Activated naive CD8-positive, alpha-beta T cell (primary cell): ENCODE data around the gene TRPM4.
A peak's percentile ranks its signal among the peaks of the same experiment; 100 is the strongest.
"Not testable (repeated sequence)": the region's sequence is repeated elsewhere in the genome, so short reads cannot be mapped to it uniquely, and the experiment has no call there.

ENCODE experiments used
- H3K27ac Mint-ChIP-seq: one replicate; pipeline ENCODE4 v1.8.0; 2021; ENCODE audit warnings: mixed read lengths
- H3K27me3 Mint-ChIP-seq: one replicate; pipeline ENCODE4 v1.8.0; 2021; ENCODE audit warnings: mixed read lengths
- H3K36me3 Mint-ChIP-seq: one replicate; pipeline ENCODE4 v1.8.0; 2021; ENCODE audit warnings: mixed read lengths
- H3K4me1 Mint-ChIP-seq: one replicate; pipeline ENCODE4 v1.8.0; 2021; ENCODE audit warnings: low read depth, mixed read lengths
- H3K4me3 Mint-ChIP-seq: one replicate; pipeline ENCODE4 v1.8.0; 2021; ENCODE audit warnings: mild to moderate bottlenecking, mixed read lengths
- H3K9me3 Mint-ChIP-seq: one replicate; pipeline ENCODE4 v1.8.0; 2021; ENCODE audit warnings: low read depth, mixed read lengths

Gene TRPM4

DNA sequence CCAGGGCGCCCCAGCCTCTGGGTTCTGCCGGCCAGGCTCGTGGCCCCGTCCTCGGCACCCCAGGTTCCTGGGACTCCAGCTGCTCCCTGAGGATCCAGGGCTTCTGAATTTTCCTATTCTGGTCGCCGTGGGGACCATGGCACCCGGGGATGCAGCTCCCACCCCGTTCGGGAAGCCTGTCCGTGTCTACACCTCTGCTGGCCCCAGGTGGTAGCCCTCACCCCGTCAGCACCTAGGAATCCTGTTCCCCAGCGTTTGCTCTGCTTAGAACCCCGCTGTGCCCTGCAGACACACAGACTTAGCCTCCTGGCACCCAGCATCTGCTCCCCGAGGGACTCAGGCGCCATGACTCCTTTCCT is 37.3 kb upstream of the TRPM4 start:
- Mint-ChIP-seq H3K4me1 (peaks cover 24% of the 10 kb centered on the region), H3K27me3 (no peaks in the 10 kb centered on the region), H3K27ac (no peak overlapping the region)

DNA sequence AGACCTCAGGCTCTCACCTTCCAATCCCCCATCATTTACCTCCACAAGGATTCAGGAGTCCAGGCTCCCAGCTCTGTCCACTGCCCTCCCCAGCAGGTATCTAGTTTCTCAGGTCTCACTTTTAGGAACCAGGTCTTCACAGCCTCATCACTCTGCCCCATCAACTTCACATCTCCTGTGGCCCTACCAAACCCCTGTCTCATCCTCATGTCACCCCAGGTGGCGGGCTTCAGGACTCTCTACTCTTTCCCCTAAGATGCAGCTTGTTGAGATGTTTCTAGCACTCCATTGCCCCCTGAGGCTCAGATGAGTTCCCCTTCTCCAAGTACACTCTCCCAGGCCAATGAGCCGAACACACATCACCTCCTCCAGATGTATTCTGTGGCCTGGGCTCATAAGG is 36.7 kb upstream of the TRPM4 start:
- no peaks in the 10 kb centered on the region for H3K9me3 Mint-ChIP-seq
- peak overlapping the region; percentile 71 for H3K4me3 Mint-ChIP-seq
- H3K36me3 Mint-ChIP-seq, result no peaks in the 10 kb centered on the region
- H3K27ac Mint-ChIP-seq, result no peak overlapping the region
- H3K4me1 Mint-ChIP-seq, result peaks cover 24% of the 10 kb centered on the region
- H3K27me3 Mint-ChIP-seq, result no peaks in the 10 kb centered on the region

More for the DNA sequence above, 37.3 kb upstream of the TRPM4 start:
- Mint-ChIP-seq H3K4me3 (peak overlapping the region; percentile 71), H3K36me3 (no peaks in the 10 kb centered on the region), H3K9me3 (no peaks in the 10 kb centered on the region)

DNA sequence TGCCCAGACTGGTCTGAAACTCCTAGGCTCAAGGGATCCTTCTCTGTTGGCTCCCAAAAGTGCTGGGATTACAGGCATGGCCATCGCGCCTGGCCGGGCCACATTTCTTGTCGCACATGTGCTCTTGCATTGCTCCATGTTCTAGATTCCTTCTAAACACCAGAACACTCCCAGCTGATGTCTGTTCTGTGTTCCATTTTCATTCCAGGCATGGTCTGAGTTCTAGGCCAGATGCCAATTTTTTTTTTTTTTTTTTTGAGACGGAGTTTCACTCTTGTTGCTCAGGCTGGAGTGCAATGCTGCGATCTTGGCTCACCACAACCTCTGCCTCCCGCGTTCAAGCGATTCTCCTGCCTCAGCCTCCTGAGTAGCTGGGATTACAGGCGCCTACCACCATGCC is 35.8 kb upstream of the TRPM4 start:
- H3K4me1 Mint-ChIP-seq, result peaks cover 21% of the 10 kb centered on the region
- H3K27me3 Mint-ChIP-seq, H3K9me3 Mint-ChIP-seq, H3K36me3 Mint-ChIP-seq, H3K27ac Mint-ChIP-seq, H3K4me3 Mint-ChIP-seq: not testable (repeated sequence)

DNA sequence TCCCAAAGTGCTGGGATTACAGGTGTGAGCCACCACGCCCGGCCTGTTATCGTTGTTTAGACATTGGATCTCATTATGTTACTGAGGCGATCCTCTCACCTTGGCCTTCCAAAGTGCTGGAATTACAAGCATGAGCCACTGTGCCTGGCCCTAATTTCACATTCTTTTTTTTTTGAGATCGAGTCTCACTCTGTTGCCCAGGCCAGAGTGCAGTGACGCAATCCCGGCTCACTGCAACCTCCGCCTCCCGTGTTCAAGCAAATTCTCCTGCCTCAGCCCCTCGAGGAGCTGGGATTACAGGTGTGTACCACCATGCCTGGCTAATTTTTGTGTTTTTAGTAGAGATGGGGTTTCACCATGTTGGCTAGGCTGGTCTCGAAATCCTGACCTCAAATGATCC is 34.3 kb upstream of the TRPM4 start:
- H3K9me3 Mint-ChIP-seq, H3K4me3 Mint-ChIP-seq, H3K27ac Mint-ChIP-seq, H3K36me3 Mint-ChIP-seq, H3K27me3 Mint-ChIP-seq: not testable (repeated sequence)
- H3K4me1 Mint-ChIP-seq, result peaks cover 13% of the 10 kb centered on the region

DNA sequence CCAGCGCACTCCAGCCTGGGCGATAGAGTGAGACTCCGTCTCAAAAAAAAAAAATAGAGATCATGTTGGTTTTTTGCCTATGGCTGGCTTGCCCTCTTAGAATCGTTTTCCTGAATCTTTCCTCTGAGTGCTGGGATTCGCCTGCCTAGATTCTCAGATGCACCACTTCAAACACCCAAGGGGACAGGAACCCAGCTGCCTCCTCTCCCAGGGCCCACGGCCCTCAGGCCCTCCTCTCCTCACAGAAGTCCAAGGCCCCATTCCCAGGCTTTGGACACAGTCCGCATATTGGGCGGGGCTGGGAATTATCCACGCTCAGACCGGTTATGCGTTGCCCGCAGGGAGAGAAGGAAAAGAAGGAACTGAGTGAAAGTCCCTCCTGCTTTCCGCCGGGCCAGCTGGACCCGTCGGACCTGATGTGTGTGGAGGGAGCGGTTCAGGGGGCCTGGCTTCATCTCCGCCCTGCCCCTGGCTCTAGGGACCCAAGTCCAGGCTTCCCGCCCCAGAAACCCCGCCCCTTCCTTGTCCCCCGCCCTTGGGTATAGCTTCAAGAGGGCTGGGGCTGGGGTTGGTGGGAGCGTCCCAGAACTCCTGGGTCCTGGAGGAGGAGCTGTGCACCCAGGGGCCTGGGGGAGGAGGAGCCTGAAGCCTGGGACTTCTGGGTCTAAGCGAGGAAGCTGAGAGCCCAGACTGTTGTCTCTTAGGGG is 32.4 kb upstream of the TRPM4 start:
- H3K27ac Mint-ChIP-seq, result no peak overlapping the region
- H3K4me3 Mint-ChIP-seq, result no peak overlapping the region
- no peaks in the 10 kb centered on the region for H3K9me3 Mint-ChIP-seq
- no peaks in the 10 kb centered on the region for H3K27me3 Mint-ChIP-seq
- peaks cover 17% of the 10 kb centered on the region for H3K4me1 Mint-ChIP-seq
- no peaks in the 10 kb centered on the region for H3K36me3 Mint-ChIP-seq

DNA sequence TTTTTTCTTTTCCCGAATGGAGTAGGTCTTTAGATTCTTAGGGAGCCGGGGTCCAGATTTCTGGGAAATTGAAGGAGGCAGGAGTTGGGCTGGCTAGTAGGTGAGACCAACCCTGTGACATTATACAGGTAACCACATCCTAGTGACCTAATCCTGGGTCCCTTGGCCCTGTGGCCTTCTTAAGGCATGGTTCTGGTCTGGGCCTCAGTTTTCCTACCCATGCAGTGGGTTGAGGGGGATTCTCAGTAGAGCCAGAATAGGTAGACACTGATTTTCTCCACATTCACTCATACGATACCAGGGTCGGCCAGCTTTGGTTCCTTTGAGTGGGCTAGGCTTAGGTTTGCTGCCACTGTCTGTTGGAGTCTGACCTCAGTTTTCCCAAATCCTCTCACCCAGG is 31.0 kb upstream of the TRPM4 start:
- Mint-ChIP-seq H3K27ac (no peak overlapping the region), H3K27me3 (no peaks in the 10 kb centered on the region), H3K4me3 (no peak overlapping the region), H3K4me1 (peaks cover 9% of the 10 kb centered on the region), H3K9me3 (no peaks in the 10 kb centered on the region), H3K36me3 (no peaks in the 10 kb centered on the region)

DNA sequence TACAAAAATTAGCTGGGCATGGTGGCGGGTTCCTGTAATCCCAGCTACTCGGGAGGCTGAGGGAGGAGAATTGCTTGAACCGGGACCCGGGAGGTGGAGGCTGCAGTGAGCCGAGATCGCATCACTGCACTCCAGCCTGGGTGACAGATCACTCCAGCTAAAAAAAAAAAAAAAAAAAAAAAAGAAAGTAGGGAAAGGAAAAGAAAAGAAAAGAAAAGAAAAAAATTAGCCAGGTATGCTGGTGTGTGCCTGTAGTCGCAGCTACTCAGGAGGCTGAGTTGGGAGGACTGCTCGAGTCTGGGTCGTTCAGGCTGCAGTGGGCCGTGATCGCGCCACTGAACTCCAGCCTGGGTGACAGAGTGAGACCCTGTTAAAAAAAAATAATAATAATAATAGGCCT is 30.4 kb upstream of the TRPM4 start:
- not testable (repeated sequence) for H3K27ac Mint-ChIP-seq, H3K4me1 Mint-ChIP-seq, H3K9me3 Mint-ChIP-seq, H3K27me3 Mint-ChIP-seq, H3K36me3 Mint-ChIP-seq
- H3K4me3 Mint-ChIP-seq, result peak overlapping the region; percentile 7

DNA sequence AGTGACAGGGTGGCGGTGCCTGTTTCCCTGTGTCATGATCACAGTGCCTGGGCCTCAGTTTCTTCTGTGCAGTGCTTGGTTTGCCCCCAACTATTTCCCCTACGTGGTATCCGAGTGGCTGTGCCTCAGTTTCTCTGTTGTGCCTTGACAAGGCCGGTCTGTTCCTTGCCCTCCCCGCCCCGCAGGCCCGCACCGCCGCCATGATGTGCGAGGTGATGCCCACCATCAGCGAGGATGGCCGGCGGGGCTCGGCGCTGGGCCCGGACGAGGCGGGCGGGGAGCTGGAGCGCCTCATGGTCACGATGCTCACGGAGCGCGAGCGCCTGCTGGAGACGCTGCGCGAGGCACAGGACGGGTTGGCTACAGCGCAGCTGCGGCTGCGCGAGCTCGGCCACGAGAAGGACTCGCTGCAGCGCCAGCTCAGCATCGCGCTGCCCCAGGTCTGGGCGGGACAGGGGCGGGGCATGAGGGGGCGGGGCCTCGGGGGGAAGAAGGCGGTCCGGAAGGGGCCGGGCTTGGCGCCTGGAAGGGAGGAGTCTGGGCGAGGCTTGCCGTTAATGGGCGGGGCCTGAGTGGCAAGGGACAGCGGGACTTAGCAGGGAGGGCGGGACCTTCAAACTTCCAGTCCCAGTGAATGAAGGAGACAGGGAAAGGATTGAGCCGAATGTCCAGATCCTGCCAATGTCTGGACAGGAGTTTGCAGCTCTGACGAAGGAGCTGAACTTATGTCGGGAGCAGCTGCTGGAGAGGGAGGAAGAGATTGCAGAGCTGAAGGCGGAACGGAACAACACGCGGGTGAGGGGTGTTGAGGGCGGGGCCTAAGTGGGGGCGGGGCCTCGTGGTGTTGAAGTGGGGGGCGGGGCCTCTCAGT is 29.7 kb upstream of the TRPM4 start:
- H3K9me3 Mint-ChIP-seq, result no peaks in the 10 kb centered on the region
- no peaks in the 10 kb centered on the region for H3K36me3 Mint-ChIP-seq
- H3K4me1 Mint-ChIP-seq, result peaks cover 13% of the 10 kb centered on the region
- H3K27ac Mint-ChIP-seq, result peak overlapping the region; percentile 87
- peak overlapping the region; percentile 91 for H3K4me3 Mint-ChIP-seq
- H3K27me3 Mint-ChIP-seq, result no peaks in the 10 kb centered on the region

DNA sequence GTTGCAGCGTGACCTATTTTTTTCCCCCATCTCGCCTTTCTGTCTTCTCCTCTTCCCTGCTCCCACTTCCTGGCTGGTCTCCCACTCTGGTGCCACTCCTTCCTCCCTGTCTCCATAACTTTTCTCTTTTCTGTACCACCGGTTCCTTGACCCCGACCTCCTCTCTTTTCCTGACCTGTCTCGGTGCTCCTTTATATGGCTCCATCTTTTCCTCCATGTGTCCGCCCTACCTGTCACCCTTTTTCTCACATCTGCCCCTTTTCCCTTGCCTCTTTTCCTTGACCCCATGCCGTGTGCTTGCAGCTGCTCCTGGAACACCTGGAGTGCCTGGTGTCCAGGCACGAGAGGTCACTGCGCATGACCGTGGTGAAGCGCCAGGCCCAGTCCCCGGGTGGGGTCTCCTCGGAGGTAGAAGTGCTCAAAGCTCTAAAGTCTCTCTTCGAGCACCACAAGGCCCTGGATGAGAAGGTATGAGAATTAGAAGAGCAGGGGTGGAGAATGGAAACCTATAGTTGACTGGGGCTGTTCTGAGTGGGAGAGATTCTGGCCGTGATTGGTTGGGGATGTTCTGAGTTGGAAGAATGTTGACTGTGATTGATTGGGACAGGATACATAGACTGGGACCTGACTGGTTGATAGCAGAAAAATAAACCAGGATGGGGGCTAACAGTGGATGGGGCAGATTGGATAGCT is 28.9 kb upstream of the TRPM4 start:
- H3K27ac Mint-ChIP-seq, result no peak overlapping the region
- no peaks in the 10 kb centered on the region for H3K36me3 Mint-ChIP-seq

DNA sequence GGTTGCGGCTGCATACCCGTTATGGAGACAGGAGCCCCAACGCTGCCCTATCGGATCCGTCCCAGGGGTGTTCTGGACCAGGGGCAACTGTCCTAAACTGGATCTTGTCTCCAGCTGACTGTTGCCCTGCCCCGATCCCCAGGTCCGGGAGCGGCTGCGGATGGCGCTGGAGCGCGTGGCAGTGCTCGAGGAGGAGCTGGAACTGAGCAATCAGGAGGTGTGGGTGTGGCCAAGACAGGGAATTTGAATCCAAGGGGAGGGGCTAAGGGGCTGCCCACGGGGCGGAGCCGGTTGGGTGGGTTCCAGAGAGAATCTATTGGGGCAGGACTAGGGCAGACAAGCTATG is 28.4 kb upstream of the TRPM4 start:
- H3K36me3 Mint-ChIP-seq, result no peaks in the 10 kb centered on the region
- H3K27me3 Mint-ChIP-seq, result no peaks in the 10 kb centered on the region
- no peak overlapping the region for H3K4me3 Mint-ChIP-seq

More for the DNA sequence above, 28.9 kb upstream of the TRPM4 start:
- Mint-ChIP-seq H3K4me3 (peak overlapping the region; percentile 91), H3K9me3 (no peaks in the 10 kb centered on the region), H3K4me1 (peaks cover 17% of the 10 kb centered on the region), H3K27me3 (no peaks in the 10 kb centered on the region)

DNA sequence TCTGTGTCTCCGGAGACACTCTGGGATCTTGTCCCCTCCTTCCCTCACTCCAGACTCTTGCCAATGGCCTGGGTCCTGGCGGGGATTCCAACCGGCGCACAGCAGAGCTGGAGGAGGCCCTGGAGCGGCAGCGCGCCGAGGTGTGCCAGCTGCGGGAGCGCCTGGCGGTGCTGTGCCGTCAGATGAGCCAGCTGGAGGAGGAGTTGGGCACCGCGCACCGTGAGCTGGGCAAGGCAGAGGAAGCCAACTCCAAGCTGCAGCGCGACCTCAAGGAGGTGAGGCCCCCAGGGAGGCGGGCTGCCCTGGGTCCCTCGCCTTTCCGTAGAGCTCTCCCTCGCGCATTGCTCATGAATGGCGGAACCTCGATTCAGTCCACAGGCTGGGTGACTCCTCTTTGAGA is 27.3 kb upstream of the TRPM4 start:
- H3K4me3 Mint-ChIP-seq, result no peak overlapping the region

More for the DNA sequence above, 28.4 kb upstream of the TRPM4 start:
- Mint-ChIP-seq H3K9me3 (no peaks in the 10 kb centered on the region), H3K27ac (no peak overlapping the region), H3K4me1 (peaks cover 22% of the 10 kb centered on the region)

DNA sequence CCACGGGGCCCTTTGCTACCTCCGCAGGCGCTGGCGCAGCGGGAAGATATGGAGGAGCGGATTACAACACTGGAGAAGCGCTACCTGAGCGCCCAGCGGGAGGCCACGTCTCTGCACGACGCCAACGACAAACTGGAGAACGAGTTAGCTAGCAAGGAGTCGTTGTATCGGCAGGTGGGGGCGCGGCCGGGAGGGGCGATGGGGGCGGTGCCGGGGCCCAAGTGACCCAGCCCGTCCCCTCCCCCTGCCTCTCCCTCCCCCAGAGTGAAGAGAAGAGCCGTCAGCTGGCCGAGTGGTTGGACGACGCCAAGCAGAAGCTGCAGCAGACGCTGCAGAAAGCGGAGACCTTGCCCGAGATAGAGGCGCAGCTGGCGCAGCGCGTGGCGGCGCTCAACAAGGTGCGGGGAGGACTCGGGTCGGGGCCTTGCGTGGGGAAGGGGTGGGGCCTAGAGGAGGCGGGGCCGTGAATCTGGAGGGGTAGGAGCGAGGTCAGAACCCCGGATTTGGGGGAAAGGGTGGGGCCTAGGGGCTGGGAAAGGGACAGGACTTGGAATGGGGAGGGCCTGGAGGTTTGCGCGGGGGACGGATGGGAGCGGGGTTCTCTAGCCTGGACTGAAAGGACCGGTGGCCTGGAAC is 24.5 kb upstream of the TRPM4 start:
- no peaks in the 10 kb centered on the region for H3K36me3 Mint-ChIP-seq
- peak overlapping the region; percentile 73 for H3K4me3 Mint-ChIP-seq
- H3K27ac Mint-ChIP-seq, result no peak overlapping the region
- no peaks in the 10 kb centered on the region for H3K9me3 Mint-ChIP-seq
- H3K27me3 Mint-ChIP-seq, result peaks cover 3% of the 10 kb centered on the region
- peaks cover 23% of the 10 kb centered on the region for H3K4me1 Mint-ChIP-seq

More for the DNA sequence above, 27.3 kb upstream of the TRPM4 start:
- Mint-ChIP-seq H3K9me3 (no peaks in the 10 kb centered on the region), H3K27me3 (no peaks in the 10 kb centered on the region), H3K4me1 (peaks cover 24% of the 10 kb centered on the region), H3K27ac (no peak overlapping the region), H3K36me3 (no peaks in the 10 kb centered on the region)

DNA sequence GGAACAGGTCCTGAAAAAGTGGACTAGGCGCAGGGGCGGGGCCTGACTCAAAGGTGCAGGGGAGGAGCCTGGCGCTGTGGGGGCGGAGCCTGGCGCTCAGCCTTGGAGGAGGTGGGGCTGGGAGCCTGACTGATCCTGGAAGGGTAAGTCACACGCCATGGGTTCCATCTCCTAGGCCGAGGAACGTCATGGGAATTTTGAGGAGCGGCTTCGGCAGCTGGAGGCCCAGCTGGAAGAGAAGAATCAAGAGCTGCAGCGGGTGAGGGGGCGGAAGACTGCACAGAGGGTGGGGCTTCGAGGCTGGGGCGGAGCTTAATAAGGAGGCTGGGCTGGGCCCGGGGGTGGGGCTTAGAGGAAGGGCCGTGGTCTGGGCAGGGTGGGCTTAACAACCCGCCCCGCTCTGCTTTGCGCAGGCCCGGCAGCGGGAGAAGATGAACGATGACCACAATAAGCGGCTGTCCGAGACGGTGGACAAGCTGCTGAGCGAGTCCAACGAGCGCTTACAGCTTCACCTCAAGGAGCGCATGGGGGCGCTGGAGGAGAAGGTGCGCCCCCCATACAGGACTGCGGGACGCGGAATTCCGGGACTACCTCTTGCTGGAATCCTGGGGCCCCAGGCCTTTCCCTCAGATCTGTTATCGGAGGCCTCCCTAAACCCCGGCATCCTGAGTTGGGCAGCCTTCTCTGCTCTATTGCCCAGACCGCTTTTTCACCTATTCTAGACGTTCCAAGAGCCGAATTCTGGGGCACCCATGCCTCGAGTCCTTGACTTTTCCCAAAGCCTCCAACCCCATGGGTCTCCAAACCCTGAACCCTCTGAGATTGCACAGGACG is 23.8 kb upstream of the TRPM4 start:
- H3K27ac Mint-ChIP-seq, result no peak overlapping the region
- H3K4me3 Mint-ChIP-seq, result peak overlapping the region; percentile 73
- H3K4me1 Mint-ChIP-seq, result peaks cover 17% of the 10 kb centered on the region
- no peaks in the 10 kb centered on the region for H3K9me3 Mint-ChIP-seq
- peaks cover 3% of the 10 kb centered on the region for H3K27me3 Mint-ChIP-seq
- no peaks in the 10 kb centered on the region for H3K36me3 Mint-ChIP-seq

DNA sequence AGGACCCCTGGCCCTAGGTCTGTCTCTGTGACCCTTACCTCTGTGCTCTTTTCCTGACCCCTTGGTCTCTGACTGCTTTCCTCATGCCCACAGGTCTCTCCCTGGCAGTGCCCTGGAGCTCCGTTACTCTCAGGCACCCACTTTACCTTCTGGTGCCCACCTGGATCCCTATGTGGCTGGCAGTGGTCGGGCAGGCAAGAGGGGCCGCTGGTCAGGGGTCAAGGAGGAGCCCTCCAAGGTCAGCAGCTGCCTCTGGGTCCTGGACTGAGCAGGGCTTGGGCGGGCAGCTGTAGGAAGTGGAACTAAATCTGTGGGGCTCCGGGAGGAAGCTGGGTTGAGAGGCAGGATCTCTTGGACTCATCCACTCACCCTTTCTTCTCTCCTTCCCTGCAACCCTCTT is 21.9 kb upstream of the TRPM4 start:
- H3K27me3 Mint-ChIP-seq, result peaks cover 3% of the 10 kb centered on the region
- no peaks in the 10 kb centered on the region for H3K9me3 Mint-ChIP-seq
- no peaks in the 10 kb centered on the region for H3K36me3 Mint-ChIP-seq
- H3K4me1 Mint-ChIP-seq, result peaks cover 15% of the 10 kb centered on the region
- H3K4me3 Mint-ChIP-seq, result no peak overlapping the region
- no peak overlapping the region for H3K27ac Mint-ChIP-seq
